ENCODE results near the gene GAD2.

Gene GAD2

DNA sequence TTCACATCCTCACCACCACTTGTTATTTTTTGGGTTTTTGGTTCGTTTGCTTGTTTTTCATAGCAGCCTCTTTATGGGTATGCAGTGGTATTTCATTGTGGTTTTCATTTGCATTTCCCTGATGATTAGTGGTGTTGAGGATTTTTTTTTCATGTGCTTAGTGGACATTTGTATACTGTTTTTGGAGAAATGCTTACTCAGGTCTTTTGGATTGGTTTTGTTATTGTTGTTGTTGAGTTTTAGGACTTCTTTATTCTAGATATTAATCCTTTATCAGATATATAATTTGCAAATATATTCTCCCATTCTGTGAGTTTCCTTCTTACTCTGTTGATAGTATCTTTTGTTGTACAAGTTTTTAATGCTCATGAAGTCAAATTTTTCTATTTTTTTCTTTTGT is 42.8 kb downstream of the GAD2 start:
- DNase-seq, result no peak
- Histone ChIP-seq H4K12ac (ENCODE audit: low read depth, low read length) (no peak overlapping the region), H3K9me3 (ENCODE audit: insufficient read depth, low read depth, low read length) (no peaks in the 10 kb centered on the region), H4K91ac (ENCODE audit: low read depth, low read length) (no peak overlapping the region), H3K27ac (ENCODE audit: low read depth, low read length) (no peak overlapping the region), H2BK12ac (ENCODE audit: low read length) (no peak overlapping the region), H3K36me3 (ENCODE audit: control insufficient read depth in 1 of 2, insufficient read depth in 2 of 2, low read length in 2 of 2) (no peaks in the 10 kb centered on the region), H4K8ac (ENCODE audit: low read depth, low read length) (no peak overlapping the region), H3K9ac (ENCODE audit: low read length) (no peak overlapping the region), H2BK120ac (ENCODE audit: insufficient read depth, low read length, poor library complexity) (no peak overlapping the region), H3K23ac (ENCODE audit: low read length) (no peak overlapping the region), H2BK5ac (ENCODE audit: low read depth, low read length, poor library complexity) (no peak overlapping the region), H2AFZ (ENCODE audit: insufficient read depth, low read length, poor library complexity) (no peak overlapping the region), H3K4ac (ENCODE audit: low read depth, low read length) (no peak overlapping the region), H3K4me1 (ENCODE audit: control insufficient read depth in 1 of 2, insufficient read depth in 2 of 2, low read length in 2 of 2) (no peaks in the 10 kb centered on the region), H3K18ac (ENCODE audit: low read length) (no peak overlapping the region), H3K27me3 (ENCODE audit: insufficient read depth, low read length) (no peaks in the 10 kb centered on the region), H3K14ac (ENCODE audit: low read length) (no peak overlapping the region), H2AK5ac (ENCODE audit: low read length) (no peak overlapping the region), H3K4me3 (ENCODE audit: low read depth, low read length) (no peak overlapping the region), H3K79me2 (ENCODE audit: control insufficient read depth, insufficient read depth, low read length, poor library complexity) (no peaks in the 10 kb centered on the region), H3K4me2 (ENCODE audit: low read length) (no peak overlapping the region), H3K79me1 (ENCODE audit: low read length) (no peaks in the 10 kb centered on the region)
- no CpG with 5 or more reads among the region's 1 CpG for WGBS (ENCODE audit: extremely low coverage, insufficient coverage, insufficient read length)

DNA sequence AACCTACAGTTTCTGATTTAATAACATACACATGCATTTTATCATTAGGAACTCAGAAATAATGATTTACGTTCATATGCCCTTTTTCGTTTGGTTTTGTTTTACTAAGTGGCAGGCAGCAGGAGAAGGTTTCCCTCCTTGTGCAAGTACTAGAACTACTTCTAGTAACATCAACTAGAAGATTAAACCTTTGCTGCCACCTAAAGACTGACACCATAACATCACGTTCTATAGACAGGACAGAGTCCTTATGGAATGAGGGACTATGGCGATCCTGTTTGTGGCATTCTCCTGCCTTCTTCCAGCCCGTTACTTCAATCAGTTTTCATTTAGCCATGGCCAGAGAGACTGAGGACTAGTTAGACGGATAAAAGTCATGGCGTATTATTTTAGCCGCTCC is 53.2 kb downstream of the GAD2 start:
- H3K79me2 ChIP-seq (ENCODE audit: control insufficient read depth, insufficient read depth, low read length, poor library complexity), result no peaks in the 10 kb centered on the region
- H2BK5ac ChIP-seq (ENCODE audit: low read depth, low read length, poor library complexity), result no peak overlapping the region
- H3K27me3 ChIP-seq (ENCODE audit: insufficient read depth, low read length), result no peaks in the 10 kb centered on the region
- H3K27ac ChIP-seq (ENCODE audit: low read depth, low read length), result no peak overlapping the region
- no peak overlapping the region for H4K12ac ChIP-seq (ENCODE audit: low read depth, low read length)
- no peak overlapping the region for H3K14ac ChIP-seq (ENCODE audit: low read length)
- H3K4me2 ChIP-seq (ENCODE audit: low read length), result no peak overlapping the region
- no peak overlapping the region for H3K18ac ChIP-seq (ENCODE audit: low read length)
- H3K4ac ChIP-seq (ENCODE audit: low read depth, low read length), result no peak overlapping the region
- H4K91ac ChIP-seq (ENCODE audit: low read depth, low read length), result no peak overlapping the region
- no peak overlapping the region for H2AK5ac ChIP-seq (ENCODE audit: low read length)
- no peaks in the 10 kb centered on the region for H3K4me1 ChIP-seq (ENCODE audit: control insufficient read depth in 1 of 2, insufficient read depth in 2 of 2, low read length in 2 of 2)
- no CpG with 5 or more reads among the region's 8 CpGs for WGBS (ENCODE audit: extremely low coverage, insufficient coverage, insufficient read length)
- peak; percentile 21 to 66 for DNase-seq
- H3K23ac ChIP-seq (ENCODE audit: low read length), result no peak overlapping the region
- no peaks in the 10 kb centered on the region for H3K36me3 ChIP-seq (ENCODE audit: control insufficient read depth in 1 of 2, insufficient read depth in 2 of 2, low read length in 2 of 2)
- H4K8ac ChIP-seq (ENCODE audit: low read depth, low read length), result no peak overlapping the region
- no peak overlapping the region for H2BK12ac ChIP-seq (ENCODE audit: low read length)
- H3K9ac ChIP-seq (ENCODE audit: low read length), result no peak overlapping the region
- no peak overlapping the region for H2AFZ ChIP-seq (ENCODE audit: insufficient read depth, low read length, poor library complexity)
- H3K9me3 ChIP-seq (ENCODE audit: insufficient read depth, low read depth, low read length), result no peaks in the 10 kb centered on the region
- H2BK120ac ChIP-seq (ENCODE audit: insufficient read depth, low read length, poor library complexity), result no peak overlapping the region
- no peaks in the 10 kb centered on the region for H3K79me1 ChIP-seq (ENCODE audit: low read length)
- no peak overlapping the region for H3K4me3 ChIP-seq (ENCODE audit: low read depth, low read length)

DNA sequence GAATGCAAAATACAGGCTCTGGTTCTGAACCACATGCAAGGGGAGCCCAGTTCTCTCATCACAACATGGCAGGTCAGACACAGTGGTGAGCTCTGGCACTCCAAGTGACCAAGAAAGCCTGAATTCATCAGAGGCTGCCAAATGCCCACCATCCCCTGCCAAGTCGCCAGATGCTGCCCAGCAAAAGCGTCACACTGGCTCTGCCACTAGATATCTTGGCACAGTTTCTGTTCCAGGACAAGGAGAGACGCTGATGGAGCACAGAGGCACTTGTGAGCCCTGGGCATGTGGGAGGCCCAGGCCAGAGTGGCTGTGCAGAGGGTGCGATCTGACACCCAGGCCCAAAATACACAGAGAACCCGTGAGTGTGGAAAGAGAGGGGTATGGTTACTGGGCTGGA is 57.8 kb downstream of the GAD2 start:
- Histone ChIP-seq H3K18ac (ENCODE audit: low read length) (no peak overlapping the region), H2BK12ac (ENCODE audit: low read length) (peak overlapping the region; percentile 32), H3K36me3 (ENCODE audit: control insufficient read depth in 1 of 2, insufficient read depth in 2 of 2, low read length in 2 of 2) (no peaks in the 10 kb centered on the region), H3K79me2 (ENCODE audit: control insufficient read depth, insufficient read depth, low read length, poor library complexity) (no peaks in the 10 kb centered on the region), H2AFZ (ENCODE audit: insufficient read depth, low read length, poor library complexity) (no peak overlapping the region), H2AK5ac (ENCODE audit: low read length) (peak overlapping the region; percentile 40), H3K23ac (ENCODE audit: low read length) (no peak overlapping the region), H3K4me3 (ENCODE audit: low read depth, low read length) (no peak overlapping the region), H3K27me3 (ENCODE audit: insufficient read depth, low read length) (no peaks in the 10 kb centered on the region), H4K12ac (ENCODE audit: low read depth, low read length) (no peak overlapping the region), H3K79me1 (ENCODE audit: low read length) (no peaks in the 10 kb centered on the region), H2BK120ac (ENCODE audit: insufficient read depth, low read length, poor library complexity) (peak overlapping the region; percentile 17), H4K91ac (ENCODE audit: low read depth, low read length) (no peak overlapping the region), H3K4me1 (ENCODE audit: control insufficient read depth in 1 of 2, insufficient read depth in 2 of 2, low read length in 2 of 2) (peaks cover 5 to 15% of the 10 kb centered on the region in 2 experiments), H3K4me2 (ENCODE audit: low read length) (no peak overlapping the region), H3K9me3 (ENCODE audit: insufficient read depth, low read depth, low read length) (peaks cover 2% of the 10 kb centered on the region), H4K8ac (ENCODE audit: low read depth, low read length) (no peak overlapping the region), H3K9ac (ENCODE audit: low read length) (peak overlapping the region; percentile 5), H3K27ac (ENCODE audit: low read depth, low read length) (no peak overlapping the region), H3K14ac (ENCODE audit: low read length) (peak overlapping the region; percentile 36), H3K4ac (ENCODE audit: low read depth, low read length) (no peak overlapping the region), H2BK5ac (ENCODE audit: low read depth, low read length, poor library complexity) (no peak overlapping the region)
- no CpG with 5 or more reads among the region's 5 CpGs for WGBS (ENCODE audit: extremely low coverage, insufficient coverage, insufficient read length)
- DNase-seq, result no peak

DNA sequence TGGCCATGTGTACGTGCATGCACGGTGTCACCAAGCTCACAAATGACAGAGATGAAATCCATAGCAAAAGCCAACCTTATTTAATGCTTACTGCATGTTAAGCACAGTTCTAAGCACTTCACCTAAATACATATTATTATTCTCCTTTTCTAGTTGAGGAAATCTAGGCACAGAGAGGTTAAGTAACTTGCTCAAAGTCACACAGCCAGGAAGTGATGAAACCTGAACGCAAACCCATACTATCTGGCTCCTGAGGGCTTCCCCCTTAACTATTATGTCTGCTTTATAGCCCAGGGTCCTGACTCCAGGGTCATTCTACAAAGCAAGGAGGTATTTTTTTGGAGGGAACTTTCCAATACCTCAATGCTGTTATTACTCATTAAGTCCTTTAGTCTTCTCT is 61.7 kb downstream of the GAD2 start:
- no peaks in the 10 kb centered on the region for H3K27me3 ChIP-seq (ENCODE audit: insufficient read depth, low read length)
- DNase-seq, result peak in 1 of 2 donors; percentile 12

More for the DNA sequence above, 61.7 kb downstream of the GAD2 start:
- peaks cover 5 to 15% of the 10 kb centered on the region in 2 experiments for H3K4me1 ChIP-seq (ENCODE audit: control insufficient read depth in 1 of 2, insufficient read depth in 2 of 2, low read length in 2 of 2)
- H4K8ac ChIP-seq (ENCODE audit: low read depth, low read length), result no peak overlapping the region
- no peak overlapping the region for H4K91ac ChIP-seq (ENCODE audit: low read depth, low read length)
- no peak overlapping the region for H3K9ac ChIP-seq (ENCODE audit: low read length)
- no peak overlapping the region for H3K4me2 ChIP-seq (ENCODE audit: low read length)
- H3K79me1 ChIP-seq (ENCODE audit: low read length), result no peaks in the 10 kb centered on the region
- no peak overlapping the region for H2BK5ac ChIP-seq (ENCODE audit: low read depth, low read length, poor library complexity)
- peak overlapping the region; percentile 69 for H3K27ac ChIP-seq (ENCODE audit: low read depth, low read length)
- no peak overlapping the region for H2BK12ac ChIP-seq (ENCODE audit: low read length)
- H3K14ac ChIP-seq (ENCODE audit: low read length), result peak overlapping the region; percentile 46
- H2AK5ac ChIP-seq (ENCODE audit: low read length), result peak overlapping the region; percentile 65
- no CpG with 5 or more reads among the region's 3 CpGs for WGBS (ENCODE audit: extremely low coverage, insufficient coverage, insufficient read length)
- no peak overlapping the region for H3K23ac ChIP-seq (ENCODE audit: low read length)
- H2BK120ac ChIP-seq (ENCODE audit: insufficient read depth, low read length, poor library complexity), result no peak overlapping the region
- no peak overlapping the region for H3K18ac ChIP-seq (ENCODE audit: low read length)
- H4K12ac ChIP-seq (ENCODE audit: low read depth, low read length), result no peak overlapping the region
- H2AFZ ChIP-seq (ENCODE audit: insufficient read depth, low read length, poor library complexity), result no peak overlapping the region
- peaks cover 2% of the 10 kb centered on the region for H3K9me3 ChIP-seq (ENCODE audit: insufficient read depth, low read depth, low read length)
- no peak overlapping the region for H3K4me3 ChIP-seq (ENCODE audit: low read depth, low read length)
- no peak overlapping the region for H3K4ac ChIP-seq (ENCODE audit: low read depth, low read length)
- H3K79me2 ChIP-seq (ENCODE audit: control insufficient read depth, insufficient read depth, low read length, poor library complexity), result no peaks in the 10 kb centered on the region
- H3K36me3 ChIP-seq (ENCODE audit: control insufficient read depth in 1 of 2, insufficient read depth in 2 of 2, low read length in 2 of 2), result no peaks in the 10 kb centered on the region
